Measurements from ENCODE around the gene ESR2.

- TF ChIP-seq EP300 (IDR thresholded peaks at IDR 0.05; ENCODE audit: low read depth) (no peak), CTCF (IDR thresholded peaks at IDR 0.05) (no peak), POLR2AphosphoS5 (IDR thresholded peaks at IDR 0.05) (no peak), POLR2A (IDR thresholded peaks at IDR 0.05) (no peak)
Observed at GRCh38 chr14:64117671-64118402, 176.3 kb downstream of the ESR2 start.

Data from transverse colon (tissue), 4 donors.